NT2/D1 (cell line): ENCODE data around the gene INTS6L.

Experiments
- DNase-seq: peaks from one replicate; pipeline ENCODE4 v3.0.0-alpha.2; 2011; ENCODE audit warnings: low read depth, low spot score
- H3K27me3 ChIP-seq: 2 replicates; pipeline ENCODE4 v1.6.0; 2011; ENCODE audit warnings: mild to moderate bottlenecking; ENCODE audit not compliant: insufficient read length, insufficient read depth
- H3K36me3 ChIP-seq: 2 replicates; pipeline ENCODE4 v1.6.1; 2011; ENCODE audit warnings: mild to moderate bottlenecking, low read length, mixed read lengths; ENCODE audit not compliant: insufficient read depth, insufficient read length
- H3K4me1 ChIP-seq: 2 replicates; pipeline ENCODE4 v1.5.1; 2011; ENCODE audit not compliant: insufficient read depth, insufficient read length
- H3K4me3 ChIP-seq: 2 replicates; pipeline ENCODE4 v1.5.1; 2011; ENCODE audit warnings: low read depth; ENCODE audit not compliant: insufficient read length
- H3K9ac ChIP-seq: 2 replicates; pipeline ENCODE4 v1.6.0; 2011; ENCODE audit warnings: low read depth; ENCODE audit not compliant: insufficient read length
- H3K9me3 ChIP-seq: 2 replicates; pipeline ENCODE4 v1.5.1; 2011; ENCODE audit warnings: mild to moderate bottlenecking, low read length; ENCODE audit not compliant: insufficient read depth
- SUZ12 ChIP-seq: IDR thresholded peaks from 2 replicates; pipeline ENCODE4 v1.6.1; 2011; ENCODE audit not compliant: insufficient read length, insufficient read depth; ENCODE audit errors: extremely low read depth
- YY1 ChIP-seq: IDR thresholded peaks from 2 replicates; pipeline ENCODE4 v1.6.1; 2011; ENCODE audit not compliant: insufficient read length, insufficient read depth
- ZNF274 ChIP-seq: IDR thresholded peaks from 2 replicates; pipeline ENCODE4 v1.6.1; 2011; ENCODE audit warnings: mild to moderate bottlenecking, low read depth, low read length

Gene INTS6L

DNA sequence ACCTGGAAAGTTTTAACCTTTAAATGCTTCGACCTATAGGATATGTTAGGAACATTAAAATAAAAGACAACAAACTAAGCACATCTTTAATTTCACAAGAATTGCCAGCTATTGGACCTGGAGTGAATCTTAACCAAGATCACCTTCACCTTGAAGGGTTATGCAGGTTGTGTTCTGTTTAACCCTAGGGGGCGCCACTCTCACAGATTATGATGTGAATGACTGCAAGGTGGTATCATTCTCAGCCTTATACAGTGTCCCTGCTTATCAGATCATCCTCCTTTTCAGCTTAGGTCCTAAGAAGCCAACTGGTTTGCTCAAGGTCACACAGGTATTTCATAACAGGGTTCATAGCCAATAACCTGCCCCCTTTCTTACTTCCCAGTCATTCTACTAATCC, 23.5 kb downstream of the INTS6L start:
- TF ChIP-seq SUZ12 (no peak), ZNF274 (no peak), YY1 (no peak)
- no peak for DNase-seq
- Histone ChIP-seq H3K4me1 (no peaks in the 10 kb centered on the region), H3K36me3 (no peaks in the 10 kb centered on the region), H3K9me3 (no peaks in the 10 kb centered on the region), H3K4me3 (no peak overlapping the region), H3K9ac (no peak overlapping the region), H3K27me3 (no peaks in the 10 kb centered on the region)

DNA sequence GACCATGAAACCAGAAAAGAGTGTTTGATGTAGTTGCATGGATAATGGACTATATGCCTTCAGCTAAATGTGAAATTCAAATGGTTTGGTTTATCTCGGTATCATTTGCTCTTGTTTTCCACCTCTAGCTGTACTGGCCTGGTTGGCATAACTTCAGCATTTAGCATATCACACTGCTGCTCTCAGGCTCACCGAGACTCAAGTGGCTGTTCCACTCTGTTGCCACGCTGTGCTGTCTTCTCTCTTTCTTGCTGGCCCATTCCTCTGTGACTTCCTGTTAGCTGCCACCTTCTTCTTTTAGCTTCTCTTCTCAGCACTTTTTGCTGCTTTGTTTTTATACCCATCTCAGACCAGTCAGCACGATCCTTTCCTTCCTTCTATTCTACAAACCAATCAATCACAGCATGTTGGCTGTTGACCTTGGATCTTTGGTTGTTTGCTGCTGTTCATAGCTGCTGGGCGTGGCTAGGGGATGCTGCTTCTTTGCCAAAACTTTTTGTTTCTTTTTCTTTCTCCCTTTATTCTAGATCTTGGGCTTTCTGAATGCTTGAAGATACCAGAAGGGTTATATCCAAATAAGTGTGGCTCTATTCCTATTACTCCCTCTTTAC, 24.0 kb downstream of the INTS6L start:
- H3K36me3 ChIP-seq: no peaks in the 10 kb centered on the region
- H3K4me3 ChIP-seq: no peak overlapping the region
- no peak for DNase-seq
- no peak overlapping the region for H3K9ac ChIP-seq
- H3K4me1 ChIP-seq: no peaks in the 10 kb centered on the region
- H3K9me3 ChIP-seq: no peaks in the 10 kb centered on the region
- TF ChIP-seq YY1: no peak
- no peak for TF ChIP-seq ZNF274
- TF ChIP-seq SUZ12: no peak
- no peaks in the 10 kb centered on the region for H3K27me3 ChIP-seq

DNA sequence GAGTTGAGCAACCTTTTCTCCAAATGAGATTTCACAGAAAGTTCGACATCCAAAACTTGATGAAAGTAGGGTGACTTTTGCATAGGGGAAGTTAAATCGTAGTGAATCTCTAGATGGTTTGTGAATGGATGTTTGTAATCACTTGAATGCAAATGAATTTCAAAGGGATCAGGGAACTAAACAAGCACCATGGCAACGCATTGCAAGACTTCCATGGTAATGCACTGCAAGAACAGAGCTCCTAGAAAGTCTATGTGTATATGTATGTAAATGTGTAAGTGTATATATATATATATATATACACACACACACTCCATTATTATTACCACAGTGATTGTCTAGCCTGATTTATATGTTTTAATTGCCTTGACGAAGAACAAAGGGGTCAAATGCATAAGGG, 27.3 kb downstream of the INTS6L start:
- H3K4me1 ChIP-seq: no peaks in the 10 kb centered on the region
- no peaks in the 10 kb centered on the region for H3K9me3 ChIP-seq
- no peak overlapping the region for H3K4me3 ChIP-seq
- no peaks in the 10 kb centered on the region for H3K27me3 ChIP-seq
- no peak for DNase-seq
- H3K36me3 ChIP-seq: peaks cover 3% of the 10 kb centered on the region
- no peak for TF ChIP-seq YY1
- TF ChIP-seq SUZ12: no peak
- no peak for TF ChIP-seq ZNF274
- H3K9ac ChIP-seq: no peak overlapping the region

DNA sequence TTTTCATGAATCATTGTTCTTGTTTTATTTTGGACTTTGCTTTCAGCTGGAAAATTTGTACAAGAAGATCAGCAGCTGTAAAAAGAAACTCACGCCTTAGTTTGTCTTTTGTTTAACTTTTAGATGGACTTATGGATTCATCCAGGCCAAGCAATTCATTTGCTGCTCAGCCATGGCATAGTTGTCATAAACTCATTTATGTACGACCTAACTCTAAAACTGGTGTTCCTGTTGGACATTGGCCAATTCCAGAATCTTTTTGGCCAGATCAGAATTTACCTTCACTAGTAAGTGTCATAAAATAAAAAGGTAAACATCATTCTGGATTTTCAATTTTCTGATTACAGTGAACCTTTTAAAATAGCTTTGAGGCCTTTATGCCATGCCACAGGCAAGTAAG, 29.1 kb downstream of the INTS6L start:
- Histone ChIP-seq H3K36me3 (peaks cover 3% of the 10 kb centered on the region), H3K27me3 (no peaks in the 10 kb centered on the region), H3K9ac (no peak overlapping the region), H3K9me3 (no peaks in the 10 kb centered on the region), H3K4me3 (no peak overlapping the region), H3K4me1 (no peaks in the 10 kb centered on the region)
- TF ChIP-seq ZNF274: no peak
- no peak for TF ChIP-seq YY1
- no peak for TF ChIP-seq SUZ12
- no peak for DNase-seq

DNA sequence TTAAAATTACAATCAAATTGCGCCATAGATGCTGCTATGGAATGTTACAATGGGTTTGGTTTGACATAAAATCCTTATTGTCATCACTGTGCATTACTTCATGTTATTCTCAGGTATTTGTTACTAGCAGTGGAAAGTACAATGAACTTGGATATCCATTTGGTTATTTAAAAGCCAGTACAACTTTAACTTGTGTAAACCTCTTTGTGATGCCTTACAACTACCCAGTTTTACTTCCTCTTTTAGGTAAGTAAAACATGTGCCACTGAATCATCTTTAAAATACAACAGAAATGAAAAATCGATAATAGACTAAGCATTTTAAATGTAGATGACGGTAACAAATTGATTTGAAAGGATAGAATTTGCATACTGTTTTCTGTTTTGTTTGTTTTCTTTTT, 35.6 kb downstream of the INTS6L start:
- no peak for TF ChIP-seq ZNF274
- TF ChIP-seq YY1: no peak
- no peak for TF ChIP-seq SUZ12
- no peak overlapping the region for H3K4me3 ChIP-seq

DNA sequence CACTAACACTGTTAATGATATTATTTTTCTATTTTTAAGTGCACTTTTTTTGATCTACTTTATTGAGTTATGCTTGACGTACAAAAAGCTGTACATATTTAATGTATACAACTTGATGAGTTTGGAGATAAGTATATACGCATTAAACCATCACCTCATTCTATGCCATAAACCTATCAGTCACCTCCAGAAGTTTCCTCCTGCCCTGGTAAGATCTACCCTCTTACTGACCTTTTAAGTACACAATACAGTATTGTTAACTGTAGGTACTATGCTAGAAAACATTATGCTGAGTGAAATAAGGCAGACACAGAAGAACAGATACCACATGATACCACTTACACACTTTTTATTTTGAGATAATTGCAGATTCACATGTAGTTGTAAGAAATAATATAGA, 36.9 kb downstream of the INTS6L start:
- Histone ChIP-seq H3K9ac (no peak overlapping the region), H3K4me1 (no peaks in the 10 kb centered on the region), H3K27me3 (no peaks in the 10 kb centered on the region), H3K4me3 (no peak overlapping the region), H3K36me3 (no peaks in the 10 kb centered on the region), H3K9me3 (no peaks in the 10 kb centered on the region)
- TF ChIP-seq YY1: no peak
- no peak for TF ChIP-seq SUZ12
- no peak for TF ChIP-seq ZNF274
- DNase-seq: no peak

More for the DNA sequence above, 35.6 kb downstream of the INTS6L start:
- H3K9me3 ChIP-seq: no peaks in the 10 kb centered on the region
- H3K9ac ChIP-seq: no peak overlapping the region
- H3K4me1 ChIP-seq: no peaks in the 10 kb centered on the region
- no peak for DNase-seq
- H3K27me3 ChIP-seq: no peaks in the 10 kb centered on the region
- peaks cover 2% of the 10 kb centered on the region for H3K36me3 ChIP-seq

DNA sequence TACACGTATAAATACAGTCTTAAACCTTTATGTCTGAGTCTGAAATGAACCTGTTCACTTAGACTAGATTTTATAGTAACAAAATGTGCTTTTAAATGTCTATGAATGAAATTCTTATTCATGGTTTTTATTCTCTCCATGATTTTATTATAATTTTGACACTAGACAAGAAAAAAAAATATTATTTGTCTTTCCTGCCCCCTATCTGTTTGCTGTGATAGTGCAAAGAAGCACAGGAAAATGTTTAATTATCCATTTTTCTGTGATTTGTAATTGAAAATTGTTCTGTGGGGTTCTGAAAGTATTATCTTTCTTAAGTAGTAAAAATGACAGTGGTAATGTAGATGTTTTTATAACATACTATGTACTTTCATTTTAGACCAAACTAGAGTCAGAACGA, 52.0 kb downstream of the INTS6L start:
- TF ChIP-seq YY1: no peak
- TF ChIP-seq SUZ12: no peak
- TF ChIP-seq ZNF274: no peak
- no peaks in the 10 kb centered on the region for H3K9me3 ChIP-seq
- peaks cover 3% of the 10 kb centered on the region for H3K36me3 ChIP-seq
- H3K4me3 ChIP-seq: no peak overlapping the region
- DNase-seq: no peak
- H3K4me1 ChIP-seq: no peaks in the 10 kb centered on the region
- H3K9ac ChIP-seq: no peak overlapping the region
- no peaks in the 10 kb centered on the region for H3K27me3 ChIP-seq

DNA sequence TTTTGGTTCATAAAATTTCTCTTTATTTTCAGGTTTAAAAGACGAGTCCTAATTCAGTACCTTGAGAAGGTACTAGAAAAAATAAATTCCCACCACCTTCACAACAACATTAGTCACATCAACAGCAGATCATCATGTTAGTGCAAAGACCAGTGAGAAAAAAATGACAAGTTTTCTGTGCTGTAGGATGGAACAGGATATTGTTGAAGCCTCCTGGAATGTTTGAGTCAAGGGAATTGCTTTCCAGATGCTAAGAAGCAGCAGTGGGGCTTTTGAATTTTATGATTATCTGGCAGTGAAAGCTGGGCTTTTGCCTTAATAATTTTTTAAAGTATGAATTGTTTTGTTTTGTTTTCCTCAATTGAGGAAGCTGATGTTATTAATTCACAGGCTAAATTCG, 61.0 kb downstream of the INTS6L start:
- TF ChIP-seq YY1 (no peak), ZNF274 (no peak), SUZ12 (no peak)
- no peak overlapping the region for H3K4me3 ChIP-seq
- no peak for DNase-seq
- H3K27me3 ChIP-seq: no peaks in the 10 kb centered on the region
- no peaks in the 10 kb centered on the region for H3K9me3 ChIP-seq
- H3K9ac ChIP-seq: no peak overlapping the region
- H3K4me1 ChIP-seq: no peaks in the 10 kb centered on the region
- H3K36me3 ChIP-seq: peaks cover 5% of the 10 kb centered on the region
